Heart right ventricle (tissue), 16 donors: ENCODE data around the gene TRIAP1. TPM values are rescaled to one million over a fixed set of nuclear protein-coding genes. Genes with fewer than 3 reads are reported as not detected.

ENCODE experiments used
- ATAC-seq, 8 donors: fragments of 200-7000 bp; cut with Tn5 transposase; one replicate each; pipeline ENCODE4 v1.9.1; 2020; ENCODE audit warnings: mild to moderate bottlenecking in 8 of 8, moderate library complexity in 8 of 8, moderate number of reproducible peaks in 1 of 8
- DNase-seq, 2 donors: peaks; one replicate each; pipeline ENCODE4 v3.0.0-alpha.2; 2020
- H3K27ac ChIP-seq, 10 donors: fragments of 200-600 bp; sonication (generic) in 2 of 10; one replicate each; pipeline versions ENCODE4 v1.5.0 to v1.8.0; 2020 to 2022; ENCODE audit warnings: mild to moderate bottlenecking in 3 of 10
- H3K27me3 ChIP-seq, 7 donors: fragments of 200-600 bp; one replicate each; pipeline ENCODE4 v1.8.0; 2021 to 2022; ENCODE audit warnings: mild to moderate bottlenecking in 2 of 7
- H3K36me3 ChIP-seq, 9 donors: fragments of 200-600 bp; sonication (generic) in 1 of 9; one replicate each; pipeline versions ENCODE4 v1.5.0 to v1.8.0; 2020 to 2022; ENCODE audit warnings: mild to moderate bottlenecking in 2 of 9
- H3K4me1 ChIP-seq, 9 donors: fragments of 200-600 bp; sonication (generic) in 1 of 9; one replicate each; pipeline versions ENCODE4 v1.5.0 to v1.8.0; 2020 to 2022; ENCODE audit warnings: mild to moderate bottlenecking in 4 of 9
- H3K4me3 ChIP-seq, 10 donors: fragments of 200-600 bp; sonication (generic) in 2 of 10; one replicate each; pipeline versions ENCODE4 v1.5.0 to v1.8.0; 2020 to 2022; ENCODE audit warnings: mild to moderate bottlenecking in 7 of 10, moderate library complexity in 2 of 10
- H3K9me3 ChIP-seq, 11 donors: fragments of 200-600 bp in 10 of 11; sonication (generic) in 2 of 11; one replicate each; pipeline versions ENCODE4 v1.5.0 to v1.8.0; 2013 to 2022; ENCODE audit warnings: mild to moderate bottlenecking in 2 of 11, control low read depth in 1 of 11, moderate library complexity in 1 of 11
- CTCF ChIP-seq, 9 donors: fragments of 200-600 bp; sonication (generic) in 2 of 9; IDR thresholded peaks; one replicate each; pipeline versions ENCODE4 v1.5.0 to v1.8.0; 2021 to 2022; ENCODE audit warnings: antibody characterized with exemption in 9 of 9, mild to moderate bottlenecking in 5 of 9, moderate library complexity in 1 of 9
- WGBS, 2 donors: extraction: QIAGEN DNeasy Blood & Tissue Kit; methylation state at CpG; one replicate each; pipeline ENCODE4 v1.1.7; 2013; ENCODE audit warnings: inconsistent platforms in 1 of 2; 5-methylcytosine and 5-hydroxymethylcytosine counted together
- intact Hi-C, 10 donors: fragments of 100-400 bp; cut with DNase I; formaldehyde crosslinking; loops; one replicate each; pipeline versions ENCODE4 v1.11.1 to v1.14.2; 2022
- polyA plus RNA-seq, 2 donors: library from polyadenylated mRNA; stranded (reverse); fragments of 200-250 nt; gene quantifications; one replicate each; pipeline ENCODE4 v1.2.3, GENCODE V29; 2013
- total RNA-seq, 10 donors: library from RNA; stranded (reverse); fragmentation: NEBNext Ultra II Directional in 3 of 10; extraction: Animal tissue kit (Norgen Biotek cat#: 25700) in 3 of 10; gene quantifications; one replicate each; pipeline versions ENCODE4 v1.2.1 to v1.2.4, GENCODE V29; 2021 to 2023
- donor health status: Arrhythmogenic right ventricular cardiomyopathy.
- donor health status: ischemic (EF 13 %, LVEDD 7.1; RV severe dilation, severe dysfunction).
- donor health status: healthy with polysubstance abuse.
- donor health status: DM: no; HTN: yes; CAD: no.
- donor health status: DM: no; HTN: no; CAD: no.
- donor health status: ischemic (EF 25% LVEDD 6.9; RV normal size, moderate dysfunction).
- donor health status: ischemic (EF 25% LVEDD 5.7; RV mildly dilated, moderate dysfunction).
- donor health status: healthy.
- donor health status: DM: yes; HTN: yes; CAD: no.
- donor health status: Ischemic cardiomyopathy.
- donor health status: ischemic (EF 35%, LVEDD 5.7; RV mildly dilated, moderate dysfunction).
- donor health status: nonischemic (EF 11% LVEDD 7.7; RV severe dilation, severe dysfunction).
- donor health status: DM: yes; HTN: yes; CAD: no.
- donor health status: PGD.
- donor health status: ischemic (EF 29% LVEDD 5.4; RV normal size, mild dysfunction).
- donor health status: nonischemic (EF 23%, LVEDD 6.1; RV moderate dilation, normal function).

Gene TRIAP1
- total and polyA plus RNA-seq, 12 donors, result 10.1 to 28.9 (median 13.0) TPM

GRCh38 chr12:120422892-120423456 is 23.2 kb downstream of the TRIAP1 start:
- H3K27me3 ChIP-seq, result no peaks in the 10 kb centered on the region
- no peak overlapping the region for H3K4me3 ChIP-seq
- no peak for TF ChIP-seq CTCF (IDR thresholded peaks at IDR 0.05)
- H3K27ac ChIP-seq, result no peak overlapping the region
- H3K36me3 ChIP-seq, result no peaks in the 10 kb centered on the region
- H3K4me1 ChIP-seq, result peaks cover 0 to 5% (median 0%) of the 10 kb centered on the region in 9 donors
- 65 to 76% methylated on average over 7 of the region's 7 CpGs for WGBS, 2 donors
- ATAC-seq (no peak), DNase-seq (no peak)
- intact Hi-C loops, result no loop called here
- no peaks in the 10 kb centered on the region for H3K9me3 ChIP-seq

DNA sequence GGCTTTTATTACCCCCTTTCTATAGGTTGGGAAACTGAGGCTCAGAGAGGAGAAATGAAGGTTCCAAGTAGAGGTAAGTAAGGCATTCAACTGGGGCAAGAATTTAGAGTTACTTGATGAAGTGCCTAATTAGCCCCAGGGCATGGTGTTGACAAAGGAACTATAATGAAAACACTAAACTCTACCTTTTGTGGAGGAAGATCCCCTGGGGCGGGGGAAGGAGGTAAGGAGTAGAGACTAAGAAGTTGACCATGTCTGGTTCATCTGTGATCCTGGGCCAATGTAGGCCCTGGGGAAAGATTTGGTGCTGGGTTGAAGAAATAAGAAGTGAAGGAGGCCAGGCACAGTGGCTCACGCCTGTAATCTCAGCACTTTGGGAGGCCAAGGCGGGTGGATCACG is 24.5 kb downstream of the TRIAP1 start:
- Histone ChIP-seq H3K36me3 (no peaks in the 10 kb centered on the region), H3K27ac (no peak overlapping the region), H3K9me3 (no peaks in the 10 kb centered on the region), H3K4me1 (peaks cover 0 to 5% (median 0%) of the 10 kb centered on the region in 9 donors), H3K4me3 (no peak overlapping the region), H3K27me3 (no peaks in the 10 kb centered on the region)
- DNase-seq, result no peak
- ATAC-seq, result no peak
- WGBS, 2 donors, result 85 to 88% methylated on average over 4 of the region's 4 CpGs
- no peak for TF ChIP-seq CTCF (IDR thresholded peaks at IDR 0.05)
- intact Hi-C loops, result no loop called here

- Histone ChIP-seq H3K9me3 (no peaks in the 10 kb centered on the region), H3K36me3 (no peaks in the 10 kb centered on the region), H3K4me3 (no peak overlapping the region), H3K27ac (no peak overlapping the region), H3K27me3 (peaks cover 0 to 4% (median 0%) of the 10 kb centered on the region in 7 donors), H3K4me1 (peaks cover 0 to 9% (median 0%) of the 10 kb centered on the region in 9 donors)
- intact Hi-C loops, result loop anchor here in 2 of 10 donors (5.0 to 10.0 kb wide), 2 partner anchors 46 to 53 kb away; partner anchors contain the start of gene MSI1 (in 1 of the 2)
- ATAC-seq, result no peak
- 90 to 92% methylated on average over 4 of the region's 4 CpGs for WGBS, 2 donors
- no peak for TF ChIP-seq CTCF (IDR thresholded peaks at IDR 0.05)
- DNase-seq, result no peak
Observed at GRCh38 chr12:120417917-120418580, 28.1 kb downstream of the TRIAP1 start.

DNA sequence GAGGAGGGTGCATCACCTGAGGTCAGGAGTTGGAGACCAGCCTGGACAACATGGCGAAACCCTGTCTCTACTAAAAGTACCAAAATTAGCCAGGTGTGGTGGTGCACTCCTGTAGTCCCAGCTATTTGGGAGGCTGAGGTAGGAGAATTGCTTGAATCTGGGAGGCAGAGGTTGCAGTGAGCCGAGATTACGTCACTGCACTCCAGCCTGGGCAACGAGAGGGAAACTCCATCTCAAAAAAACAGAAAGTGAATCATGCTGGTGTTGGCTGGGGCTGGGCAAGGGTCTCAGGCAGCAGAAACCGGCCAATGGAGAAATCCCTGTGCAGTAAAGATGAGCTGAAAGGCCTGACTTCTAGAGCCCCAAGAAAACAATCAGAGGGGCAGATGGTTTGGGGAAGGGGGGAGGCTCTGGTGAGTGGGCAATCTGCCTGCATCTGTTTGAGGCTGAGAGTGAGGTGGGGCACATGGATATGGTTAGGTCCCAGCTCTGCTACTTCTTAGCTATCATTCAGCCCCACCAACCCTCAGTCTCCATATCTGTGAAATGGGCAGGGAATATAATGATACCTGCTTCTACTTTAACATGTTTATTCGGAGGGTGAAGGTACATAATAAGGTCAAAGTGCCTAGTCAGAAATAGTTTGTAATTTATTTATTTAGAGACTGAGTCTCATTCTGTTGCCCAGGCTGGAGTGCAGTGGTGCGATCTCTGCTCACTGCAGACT is 29.5 kb downstream of the TRIAP1 start:
- intact Hi-C loops, result loop anchor here in 2 of 10 donors (5.0 to 10.0 kb wide), 2 partner anchors 44 to 52 kb away; partner anchors contain the start of gene MSI1 (in 1 of the 2)
- H3K4me3 ChIP-seq, result no peak overlapping the region
- peaks cover 0 to 4% (median 0%) of the 10 kb centered on the region in 7 donors for H3K27me3 ChIP-seq
- WGBS, 2 donors, result 85 to 87% methylated on average over 7 of the region's 7 CpGs
- no peak for DNase-seq
- no peak for ATAC-seq
- H3K27ac ChIP-seq, result no peak overlapping the region
- H3K9me3 ChIP-seq, result no peaks in the 10 kb centered on the region
- no peaks in the 10 kb centered on the region for H3K36me3 ChIP-seq
- peaks cover 0 to 9% (median 0%) of the 10 kb centered on the region in 9 donors for H3K4me1 ChIP-seq
- no peak for TF ChIP-seq CTCF (IDR thresholded peaks at IDR 0.05)
